Stomach (tissue), 4 donors: ENCODE measurements around the gene ADAMTS12.

ENCODE experiments used
- CTCF ChIP-seq, 7 experiments: fragments of 450-650 bp in 4 of 7; fragments of 200-600 bp in 3 of 7; sonication (generic) in 3 of 7; IDR thresholded peaks; one replicate each; pipeline ENCODE4 v1.5.1; 2016 to 2019; ENCODE audit warnings: antibody characterized with exemption in 7 of 7, control low read depth in 2 of 7, mild to moderate bottlenecking in 1 of 7
- POLR2A ChIP-seq, 4 donors: fragments of 450-650 bp; IDR thresholded peaks; one replicate each; pipeline ENCODE4 v1.6.1; 2016; ENCODE audit warnings: antibody characterized with exemption in 4 of 4, control low read depth in 2 of 4, mild to moderate bottlenecking in 1 of 4, moderate library complexity in 1 of 4
- POLR2AphosphoS5 ChIP-seq, 3 donors: sonication (generic); formaldehyde crosslinking; IDR thresholded peaks; one replicate each; pipeline ENCODE4 v1.6.1; 2016; ENCODE audit warnings: antibody characterized with exemption in 3 of 3

GRCh38 chr5:33763435-33763834 lies 128.4 kb downstream of the ADAMTS12 start:
- TF ChIP-seq POLR2A (IDR thresholded peaks at IDR 0.05), result no peak
- no peak for TF ChIP-seq CTCF (IDR thresholded peaks at IDR 0.05)
- no peak for TF ChIP-seq POLR2AphosphoS5 (IDR thresholded peaks at IDR 0.05)
